ENCODE data around the gene HYKK. TPM values are rescaled to one million over a fixed set of nuclear protein-coding genes. Genes with fewer than 3 reads are reported as not detected.
A peak's percentile ranks its signal among the peaks of the same experiment; 100 is the strongest.

HYKK gene
- total RNA-seq, 1 experiment from 2014 or later, result 3.1 TPM

GRCh38 chr15:78460737-78461136, 46.6 kb upstream of the HYKK start:
- Mint-ChIP-seq H3K9me3 (no peaks in the 10 kb centered on the region), H3K36me3 (peaks cover 25% of the 10 kb centered on the region), H3K27ac (peak overlapping the region; percentile 89), H3K4me3 (peak overlapping the region; percentile 26; the same call in 1 of the 2 replicates), H3K4me1 (peaks cover 41% of the 10 kb centered on the region), H3K27me3 (ENCODE audit: low read depth) (no peaks in the 10 kb centered on the region)
- DNase-seq (ENCODE audit: low spot score), result no peak
- TF ChIP-seq MLX (CRISPR knock-in tag; IDR thresholded peaks at IDR 0.05), result no peak
- ATAC-seq, result no peak
- ChIA-PET CTCF (interaction anchor here (0.8 to 1.5 kb wide), 3 partner anchors 47 to 144 kb away, joined by 3 read pairs; partner anchors contain the start of genes HYKK and PSMA4), POLR2A (no interaction called here)

- TF ChIP-seq ZNF423 (CRISPR knock-in tag; IDR thresholded peaks at IDR 0.05), result no peak
- no peak for TF ChIP-seq MLX (CRISPR knock-in tag; IDR thresholded peaks at IDR 0.05)
- no peak for TF ChIP-seq E2F5 (CRISPR knock-in tag; IDR thresholded peaks at IDR 0.05)
- no peak for TF ChIP-seq ZNF671 (CRISPR knock-in tag; IDR thresholded peaks at IDR 0.05)
- no peak for TF ChIP-seq PRRX2 (CRISPR knock-in tag; IDR thresholded peaks at IDR 0.05)
- no peak for TF ChIP-seq SMAD3 (CRISPR knock-in tag; IDR thresholded peaks at IDR 0.05; ENCODE audit: borderline replicate concordance)
- TF ChIP-seq STAT6 (CRISPR knock-in tag; conservative IDR thresholded peaks at IDR 0.05; ENCODE audit: low read depth), result no peak
- TF ChIP-seq ZBTB21 (CRISPR knock-in tag; IDR thresholded peaks at IDR 0.05; ENCODE audit: borderline replicate concordance), result no peak
- no peak for TF ChIP-seq NR2C2 (CRISPR knock-in tag; IDR thresholded peaks at IDR 0.05)
- no peak for TF ChIP-seq NR3C1 (CRISPR knock-in tag; conservative IDR thresholded peaks at IDR 0.05; ENCODE audit: low read depth)
- TF ChIP-seq ATF2 (CRISPR knock-in tag; IDR thresholded peaks at IDR 0.05; ENCODE audit: borderline replicate concordance, low read depth), result no peak
- no peak for TF ChIP-seq GABPB1 (CRISPR knock-in tag; IDR thresholded peaks at IDR 0.05)
- no peaks in the 10 kb centered on the region for H3K27me3 Mint-ChIP-seq (ENCODE audit: low read depth)
- H3K4me3 Mint-ChIP-seq, result peak overlapping the region; percentile 26
- POLR2A ChIA-PET, result no interaction called here
- no peaks in the 10 kb centered on the region for H3K9me3 Mint-ChIP-seq
- H3K36me3 Mint-ChIP-seq, result peaks cover 29% of the 10 kb centered on the region
- peaks cover 44% of the 10 kb centered on the region for H3K4me1 Mint-ChIP-seq
- ATAC-seq (peak; percentile 76), DNase-seq (ENCODE audit: low spot score) (no peak)
- peak overlapping the region; percentile 89 for H3K27ac Mint-ChIP-seq
- CTCF ChIA-PET, result interaction anchor here (0.8 to 1.5 kb wide), 2 partner anchors 46 to 79 kb away, joined by 3 read pairs; partner anchors contain the start of genes HYKK and PSMA4
Measured at GRCh38 chr15:78461171-78461888, 46.0 kb upstream of the HYKK start.

GRCh38 chr15:78469031-78469430, 38.3 kb upstream of the HYKK start:
- Mint-ChIP-seq H3K4me1 (peaks cover 9% of the 10 kb centered on the region), H3K27me3 (ENCODE audit: low read depth) (no peaks in the 10 kb centered on the region), H3K27ac (no peak overlapping the region), H3K4me3 (no peak overlapping the region), H3K9me3 (no peaks in the 10 kb centered on the region), H3K36me3 (peaks cover 56% of the 10 kb centered on the region)
- ATAC-seq (no peak), DNase-seq (ENCODE audit: low spot score) (no peak)
- POLR2A ChIA-PET, result no interaction called here
- TF ChIP-seq AFF4 (CRISPR knock-in tag; IDR thresholded peaks at IDR 0.05; ENCODE audit: borderline replicate concordance) (no peak), ZNF281 (CRISPR knock-in tag; IDR thresholded peaks at IDR 0.05) (no peak), ZBTB21 (CRISPR knock-in tag; IDR thresholded peaks at IDR 0.05; ENCODE audit: borderline replicate concordance) (no peak), EMX1 (CRISPR knock-in tag; IDR thresholded peaks at IDR 0.05) (no peak), MYBL2 (CRISPR knock-in tag; IDR thresholded peaks at IDR 0.05) (no peak)
- CTCF ChIA-PET, result interaction anchor here (0.7 kb wide), 1 partner anchor 367 kb away, joined by 6 read pairs; no protein-coding TSS in a partner anchor

Data from WTC11 (cell line).